ENCODE measurements around the gene HOXA2.

The HOXA2 gene

GRCh38 chr7:27140126-27140857, 37.8 kb upstream of the HOXA2 start (continued):
- TF ChIP-seq ZNF561 (tag by site-specific recombination; IDR thresholded peaks at IDR 0.05; ENCODE audit: borderline replicate concordance) (peak; percentile 21; the same call in 1 of the 2 replicates), ZFP41 (tag by site-specific recombination; IDR thresholded peaks at IDR 0.05; ENCODE audit: borderline replicate concordance) (no peak), ZNF366 (tag by site-specific recombination; conservative IDR thresholded peaks at IDR 0.05) (peak; percentile 62), ZNF777 (tag by site-specific recombination; IDR thresholded peaks at IDR 0.05; ENCODE audit: borderline replicate concordance) (no peak), ZNF701 (tag by site-specific recombination; IDR thresholded peaks at IDR 0.05) (no peak), ZNF555 (tag by site-specific recombination; conservative IDR thresholded peaks at IDR 0.05) (no peak), ZNF341 (tag by site-specific recombination; IDR thresholded peaks at IDR 0.05; ENCODE audit: low read depth) (no peak; the same call in 1 of the 2 replicates), ZSCAN4 (tag by site-specific recombination; IDR thresholded peaks at IDR 0.05) (0 out of 2 replicates have a peak, but pooled peaks have one; percentile 13), ZNF114 (tag by site-specific recombination; IDR thresholded peaks at IDR 0.05) (no peak), GLI2 (tag by site-specific recombination; IDR thresholded peaks at IDR 0.05; ENCODE audit: borderline replicate concordance, low read depth) (peak; percentile 87), SALL2 (tag by site-specific recombination; IDR thresholded peaks at IDR 0.05; ENCODE audit: borderline replicate concordance) (no peak)
- TF ChIP-seq, protein P1, sequence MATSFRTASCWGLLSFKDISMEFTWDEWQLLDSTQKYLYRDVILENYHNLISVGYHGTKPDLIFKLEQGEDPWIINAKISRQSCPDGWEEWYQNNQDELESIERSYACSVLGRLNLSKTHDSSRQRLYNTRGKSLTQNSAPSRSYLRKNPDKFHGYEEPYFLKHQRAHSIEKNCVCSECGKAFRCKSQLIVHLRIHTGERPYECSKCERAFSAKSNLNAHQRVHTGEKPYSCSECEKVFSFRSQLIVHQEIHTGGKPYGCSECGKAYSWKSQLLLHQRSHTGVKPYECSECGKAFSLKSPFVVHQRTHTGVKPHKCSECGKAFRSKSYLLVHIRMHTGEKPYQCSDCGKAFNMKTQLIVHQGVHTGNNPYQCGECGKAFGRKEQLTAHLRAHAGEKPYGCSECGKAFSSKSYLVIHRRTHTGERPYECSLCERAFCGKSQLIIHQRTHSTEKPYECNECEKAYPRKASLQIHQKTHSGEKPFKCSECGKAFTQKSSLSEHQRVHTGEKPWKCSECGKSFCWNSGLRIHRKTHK (tag by site-specific recombination; IDR thresholded peaks at IDR 0.05) = no peak

- CTCF ChIA-PET = interaction anchor here (1.2 to 2.5 kb wide), 3 partner anchors 9 to 289 kb away, joined by 3 to 12 read pairs (median 4); no protein-coding TSS in a partner anchor
- no peak overlapping the region for H3K4me3 ChIP-seq (ENCODE audit: low read depth, low read length)
- H3K36me3 ChIP-seq (ENCODE audit: control insufficient read depth in 2 of 2, insufficient read depth in 1 of 2, low read length in 2 of 2) = peaks cover 0 to 40% of the 10 kb centered on the region in 2 experiments; a peak in 1 of 3 replicates
- H3K4me1 ChIP-seq (ENCODE audit: control insufficient read depth, insufficient read depth, low read length) = peaks cover 38% of the 10 kb centered on the region
- POLR2A ChIA-PET = interaction anchor here (0.6 to 1.3 kb wide), 2 partner anchors 19 to 21 kb away, joined by 3 read pairs; no protein-coding TSS in a partner anchor
- peak overlapping the region; percentile 98 for H3K27ac ChIP-seq (ENCODE audit: extremely low read depth, low read depth, low read length)
- H3K9me3 ChIP-seq (ENCODE audit: control insufficient read depth, insufficient read depth, low read depth, low read length) = no peaks in the 10 kb centered on the region
- TF ChIP-seq ZBTB48 (tag by site-specific recombination; IDR thresholded peaks at IDR 0.05) = no peak
- TF ChIP-seq ZSCAN30 (tag by site-specific recombination; IDR thresholded peaks at IDR 0.05) = peak; percentile 23; the same call in 1 of the 2 replicates
- TF ChIP-seq, protein P2, sequence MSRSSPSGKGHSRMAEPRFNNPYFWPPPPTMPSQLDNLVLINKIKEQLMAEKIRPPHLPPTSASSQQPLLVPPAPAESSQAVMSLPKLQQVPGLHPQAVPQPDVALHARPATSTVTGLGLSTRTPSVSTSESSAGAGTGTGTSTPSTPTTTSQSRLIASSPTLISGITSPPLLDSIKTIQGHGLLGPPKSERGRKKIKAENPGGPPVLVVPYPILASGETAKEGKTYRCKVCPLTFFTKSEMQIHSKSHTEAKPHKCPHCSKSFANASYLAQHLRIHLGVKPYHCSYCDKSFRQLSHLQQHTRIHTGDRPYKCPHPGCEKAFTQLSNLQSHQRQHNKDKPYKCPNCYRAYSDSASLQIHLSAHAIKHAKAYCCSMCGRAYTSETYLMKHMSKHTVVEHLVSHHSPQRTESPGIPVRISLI (tag by site-specific recombination; IDR thresholded peaks at IDR 0.05) = no peak
- 0 out of 2 replicates have a peak, but pooled peaks have one; percentile 25 for TF ChIP-seq ZBTB20 (tag by site-specific recombination; IDR thresholded peaks at IDR 0.05)
- no peak for TF ChIP-seq ZNF140 (tag by site-specific recombination; IDR thresholded peaks at IDR 0.05)
- no peak for TF ChIP-seq ZSCAN4 (tag by site-specific recombination; IDR thresholded peaks at IDR 0.05)
- no peak for TF ChIP-seq ZNF549 (tag by site-specific recombination; IDR thresholded peaks at IDR 0.05)
- no peak for TF ChIP-seq ZNF175 (tag by site-specific recombination; IDR thresholded peaks at IDR 0.05)
- TF ChIP-seq ZNF157 (tag by site-specific recombination; IDR thresholded peaks at IDR 0.05) = no peak
- TF ChIP-seq ZEB2 (tag by site-specific recombination; IDR thresholded peaks at IDR 0.05) = no peak
- peak; percentile 60 for TF ChIP-seq ZBTB8A (tag by site-specific recombination; IDR thresholded peaks at IDR 0.05)
- peak; percentile 98 for TF ChIP-seq ZNF596 (tag by site-specific recombination; IDR thresholded peaks at IDR 0.05)
- peak; percentile 10; the same call in 1 of the 2 replicates for TF ChIP-seq SP2 (tag by site-specific recombination; IDR thresholded peaks at IDR 0.05)
- TF ChIP-seq ZFP37 (tag by site-specific recombination; IDR thresholded peaks at IDR 0.05) = 0 out of 2 replicates have a peak, but pooled peaks have one; percentile 13
- TF ChIP-seq ZNF692 (tag by site-specific recombination; IDR thresholded peaks at IDR 0.05) = no peak
- peak; percentile 56; the same call in 1 of the 2 replicates for TF ChIP-seq ZBTB17 (tag by site-specific recombination; IDR thresholded peaks at IDR 0.05)
- no peak for TF ChIP-seq ZNF19 (tag by site-specific recombination; IDR thresholded peaks at IDR 0.05; ENCODE audit: low read depth)
These were observed 37.0 kb upstream of the HOXA2 start for GRCh38 chr7:27139334-27140125.

Data from HEK293 (cell line).